GM21786 (cell line): Measurements from ENCODE around the gene CHST9.
"Not testable (repeated sequence)": the region's sequence is repeated elsewhere in the genome, so short reads cannot be mapped to it uniquely, and the experiment has no call there.

ENCODE experiments used
- ATAC-seq: cut with Tn5 transposase; IDR thresholded peaks from one replicate; pipeline ENCODE4 v1.9.1; 2021; ENCODE audit not compliant: unreplicated experiment

Gene CHST9, protein sequence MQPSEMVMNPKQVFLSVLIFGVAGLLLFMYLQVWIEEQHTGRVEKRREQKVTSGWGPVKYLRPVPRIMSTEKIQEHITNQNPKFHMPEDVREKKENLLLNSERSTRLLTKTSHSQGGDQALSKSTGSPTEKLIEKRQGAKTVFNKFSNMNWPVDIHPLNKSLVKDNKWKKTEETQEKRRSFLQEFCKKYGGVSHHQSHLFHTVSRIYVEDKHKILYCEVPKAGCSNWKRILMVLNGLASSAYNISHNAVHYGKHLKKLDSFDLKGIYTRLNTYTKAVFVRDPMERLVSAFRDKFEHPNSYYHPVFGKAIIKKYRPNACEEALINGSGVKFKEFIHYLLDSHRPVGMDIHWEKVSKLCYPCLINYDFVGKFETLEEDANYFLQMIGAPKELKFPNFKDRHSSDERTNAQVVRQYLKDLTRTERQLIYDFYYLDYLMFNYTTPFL

DNA sequence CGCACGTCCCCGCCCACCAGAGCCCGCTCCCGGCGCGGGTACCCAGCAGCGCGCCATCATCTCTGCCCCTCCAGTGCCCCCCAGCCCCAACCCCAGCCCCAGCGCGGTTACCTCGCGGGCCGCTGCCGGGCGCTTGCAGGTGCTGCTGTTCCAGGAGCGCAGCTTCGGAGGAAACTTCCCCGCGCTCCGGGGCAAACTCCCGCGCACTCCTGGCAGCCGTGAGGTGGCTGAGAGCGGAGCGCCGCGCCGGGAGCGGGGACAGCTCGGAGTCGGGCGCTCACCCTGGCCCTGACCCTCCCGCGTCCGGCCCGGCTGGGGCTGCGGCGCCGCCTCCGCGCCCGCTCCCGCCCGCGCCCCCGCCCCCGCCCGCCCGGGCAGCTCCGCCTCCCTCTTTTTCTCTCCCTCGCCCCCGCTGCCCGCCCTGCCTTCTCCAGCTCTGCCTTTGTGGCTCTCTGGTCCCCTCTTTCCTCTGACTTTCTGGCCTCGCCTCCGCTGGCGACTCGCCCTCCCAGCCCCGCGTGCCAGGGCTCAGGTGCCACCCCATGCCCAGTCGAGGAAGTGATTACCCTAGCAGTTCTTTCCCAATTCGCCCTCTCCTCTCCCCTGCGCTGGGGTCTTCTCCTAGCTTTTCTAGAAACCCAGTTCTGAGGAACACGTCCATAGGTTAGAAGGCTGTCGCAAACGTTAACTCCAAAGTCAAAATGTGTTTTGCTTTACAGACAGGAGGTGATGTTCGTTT is at the start of gene CHST9:
Gene CHST9, minus strand, starts transcription at position 284 of the 739 bp plus-strand sequence. CDS start 42,499 bp downstream, outside the sequence.
- ATAC-seq = no peak

DNA sequence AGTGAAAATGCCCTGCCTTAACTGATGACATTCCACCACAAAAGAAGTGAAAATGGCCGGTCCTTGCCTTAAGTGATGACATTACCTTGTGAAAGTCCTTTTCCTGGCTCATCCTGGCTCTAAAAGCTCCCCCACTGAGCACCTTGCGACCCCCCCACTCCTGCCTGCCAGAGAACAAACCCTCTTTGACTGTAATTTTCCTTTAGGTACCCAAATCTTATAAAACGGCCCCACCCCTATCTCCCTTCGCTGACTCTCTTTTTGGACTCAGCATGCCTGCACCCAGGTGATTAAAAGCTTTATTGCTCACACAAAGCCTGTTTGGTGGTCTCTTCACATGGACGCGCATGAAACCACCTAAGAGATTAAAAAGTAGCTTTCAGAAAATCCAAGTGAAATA is 47.2 kb upstream of the CHST9 start:
- ATAC-seq = not testable (repeated sequence)

DNA sequence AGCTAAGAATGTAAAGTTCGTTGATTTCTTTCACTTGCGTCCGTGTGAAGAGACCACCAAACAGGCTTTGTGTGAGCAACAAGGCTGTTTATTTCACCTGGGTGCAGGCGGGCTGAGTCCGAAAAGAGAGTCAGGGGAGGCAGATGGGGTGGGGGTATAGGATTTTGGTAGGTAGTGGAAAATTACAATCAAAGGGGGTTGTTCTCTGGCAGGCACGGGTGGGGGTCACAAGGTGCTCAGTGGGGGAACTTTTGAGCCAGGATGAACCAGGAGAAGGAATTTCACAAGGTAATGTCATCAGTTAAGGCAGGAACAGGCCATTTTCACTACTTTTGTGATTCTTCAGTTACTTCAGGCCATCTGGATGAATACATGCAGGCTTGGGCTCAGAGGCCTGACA is 46.6 kb upstream of the CHST9 start:
- not testable (repeated sequence) for ATAC-seq

DNA sequence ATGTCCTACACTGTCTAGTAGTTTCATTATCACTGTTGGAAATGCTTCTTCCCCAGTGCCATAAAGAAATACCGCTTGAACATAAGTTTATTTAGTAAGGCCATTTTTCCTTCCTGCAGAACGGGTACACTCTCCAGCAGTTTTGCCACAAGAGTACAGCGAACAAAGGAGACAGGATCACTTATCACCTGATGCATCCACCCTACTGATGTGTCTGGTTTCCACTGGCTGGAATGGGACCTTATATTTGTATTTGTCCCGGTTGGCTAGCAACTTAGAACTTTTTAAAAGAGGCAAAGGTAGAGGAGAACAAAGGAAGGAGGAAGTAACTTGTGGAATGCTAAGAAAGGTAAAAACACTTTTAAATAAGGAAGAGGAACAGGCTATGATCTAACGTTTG is 46.1 kb upstream of the CHST9 start:
- ATAC-seq = not testable (repeated sequence)

DNA sequence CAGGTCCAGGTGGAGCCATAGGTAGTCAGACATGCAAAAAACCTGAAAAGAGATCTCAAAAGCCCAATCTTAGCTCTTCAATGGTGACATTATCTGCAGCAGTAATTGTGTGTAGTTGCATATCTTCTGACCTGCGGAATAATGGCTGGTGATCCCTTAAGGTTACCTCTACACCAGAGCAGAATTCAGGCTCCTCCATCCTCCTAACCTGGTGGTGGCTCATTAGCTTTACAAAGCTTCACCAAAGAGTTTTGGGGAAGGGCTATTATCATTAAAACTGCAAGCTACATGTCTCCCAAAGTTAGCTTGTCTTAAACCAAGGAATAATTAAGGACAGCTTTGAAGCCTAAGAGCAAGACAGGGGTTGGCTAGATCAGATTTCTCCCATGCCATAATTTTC is 42.6 kb upstream of the CHST9 start:
- no peak for ATAC-seq

DNA sequence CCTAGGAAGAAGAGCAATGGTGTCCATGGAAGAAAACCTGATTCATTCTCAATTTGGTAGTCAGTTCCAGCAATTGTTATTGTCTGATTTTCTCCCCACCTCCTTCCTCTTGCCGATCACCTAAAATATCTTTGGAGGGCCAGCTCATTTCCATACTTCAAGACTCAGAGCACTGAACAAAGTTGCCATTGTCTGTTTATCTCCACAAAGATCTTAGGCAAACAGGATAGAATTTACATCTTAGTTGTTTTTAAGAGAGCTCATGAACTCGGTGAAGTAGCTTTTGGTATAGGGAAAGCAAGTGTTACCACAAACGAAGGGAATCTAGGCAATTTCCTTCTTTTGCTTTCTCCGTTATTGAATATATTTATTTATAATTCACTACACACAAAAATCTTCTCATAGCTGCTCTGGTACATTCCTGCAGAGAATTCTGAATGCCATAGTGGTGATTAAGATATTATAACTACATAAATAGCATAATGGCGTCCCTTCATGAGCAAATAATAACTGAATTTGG is 41.5 kb upstream of the CHST9 start:
- ATAC-seq = no peak

DNA sequence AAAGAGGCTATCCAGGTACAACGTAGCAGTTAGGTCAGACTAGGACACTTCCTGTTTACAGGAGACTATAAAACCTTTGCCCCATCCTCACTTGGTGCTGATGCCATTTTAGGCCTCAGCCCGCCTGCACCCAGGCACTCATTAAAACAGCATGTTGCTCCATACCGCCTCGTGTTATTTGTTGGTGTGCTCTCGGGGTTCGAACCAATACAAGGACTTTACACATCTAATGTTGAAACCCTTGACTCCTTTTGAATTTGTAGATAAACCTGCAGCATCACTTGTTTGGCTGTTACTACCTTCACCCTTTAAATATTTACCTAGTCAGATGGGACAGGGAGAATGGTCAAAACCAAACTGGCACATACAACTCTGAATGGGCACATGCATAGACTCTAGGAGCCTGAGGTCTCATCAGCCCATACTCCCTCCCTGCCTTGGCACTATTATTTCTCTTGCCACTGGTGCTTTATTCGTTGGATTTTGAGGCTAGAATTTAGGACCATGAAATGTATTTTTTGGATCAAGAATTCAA is 40.9 kb upstream of the CHST9 start:
- no peak for ATAC-seq

DNA sequence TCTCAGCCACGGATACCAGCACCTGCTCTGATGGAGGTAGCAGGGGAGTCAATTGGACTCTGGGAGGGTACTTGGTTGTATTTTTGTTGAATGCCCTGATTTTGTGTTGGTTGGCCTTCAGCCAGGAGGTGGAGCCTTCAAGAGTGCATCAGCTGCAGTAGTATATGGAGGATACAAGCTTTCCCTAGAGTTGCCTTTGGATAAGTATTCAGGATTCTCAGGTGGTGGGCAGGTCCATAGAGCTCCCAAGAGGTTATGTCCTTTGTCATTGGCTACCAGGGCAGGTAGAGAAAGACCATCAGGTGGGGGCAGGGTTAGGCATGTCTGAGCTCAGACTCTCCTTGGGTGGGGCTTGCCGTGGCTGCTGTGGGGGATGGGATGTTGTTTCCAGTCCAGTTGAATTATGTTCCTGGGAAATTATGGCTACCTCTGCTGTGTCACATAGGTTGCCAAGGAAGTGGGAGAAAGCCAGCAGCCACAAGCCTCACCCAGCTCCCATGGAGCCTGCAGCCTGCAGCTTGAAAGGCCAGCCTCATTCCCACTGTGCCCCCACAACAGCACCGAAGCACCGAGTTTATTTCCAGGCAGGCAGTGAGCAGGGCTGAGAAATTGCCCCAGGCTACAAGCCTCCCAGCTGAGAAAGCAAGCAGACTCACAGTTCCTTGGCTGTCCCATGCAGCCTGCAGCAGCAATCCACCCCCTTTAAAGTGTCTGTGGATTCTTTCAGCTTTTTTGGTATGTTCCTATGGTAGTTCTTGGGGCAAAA is 38.6 kb upstream of the CHST9 start:
- no peak for ATAC-seq

DNA sequence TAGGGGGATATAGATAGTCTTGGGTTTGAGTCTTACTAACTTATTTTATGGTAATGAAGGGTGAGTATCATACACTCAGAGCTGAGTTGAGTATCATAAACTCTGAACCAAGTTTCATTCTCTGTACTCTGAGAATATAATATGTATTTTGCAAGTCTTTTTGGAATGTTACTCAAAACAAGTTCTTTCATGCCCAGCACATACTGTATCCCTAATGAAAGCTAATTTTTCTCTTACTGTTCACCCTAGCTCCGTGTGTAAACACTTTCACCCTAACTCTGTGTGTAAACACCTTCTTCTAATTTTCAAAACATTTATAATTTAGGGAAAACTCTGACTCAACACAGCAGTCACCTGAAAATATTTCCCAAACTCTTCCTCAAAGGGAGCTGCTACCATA is 29.7 kb upstream of the CHST9 start:
- no peak for ATAC-seq

DNA sequence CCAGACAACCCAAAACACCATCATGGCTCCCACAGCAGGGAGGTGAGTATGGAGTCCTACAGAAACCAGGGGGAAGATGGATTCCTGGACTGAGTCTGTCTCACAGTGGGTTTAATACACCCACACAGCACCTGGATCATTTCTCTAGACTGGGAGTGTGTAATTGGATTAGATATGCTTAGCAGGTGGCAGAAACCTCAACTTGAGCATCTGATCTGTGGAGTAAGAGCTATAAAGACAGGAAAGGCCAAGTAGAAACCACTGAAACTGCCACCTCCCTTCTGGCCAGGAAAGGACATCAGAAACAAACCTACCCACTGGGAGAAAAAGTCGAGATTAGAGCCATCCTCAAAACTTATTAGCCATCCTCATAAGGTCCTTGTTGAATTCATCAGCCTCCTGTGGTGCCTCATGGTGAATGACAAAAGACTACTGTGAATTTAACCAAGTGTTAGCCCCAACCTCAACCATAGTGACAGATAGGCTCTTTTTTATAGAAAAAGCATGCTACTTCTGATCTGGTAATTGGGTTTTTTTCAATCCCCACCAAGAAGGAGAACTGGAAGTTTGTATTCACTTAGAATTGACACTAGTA is 28.1 kb upstream of the CHST9 start:
- ATAC-seq = no peak

DNA sequence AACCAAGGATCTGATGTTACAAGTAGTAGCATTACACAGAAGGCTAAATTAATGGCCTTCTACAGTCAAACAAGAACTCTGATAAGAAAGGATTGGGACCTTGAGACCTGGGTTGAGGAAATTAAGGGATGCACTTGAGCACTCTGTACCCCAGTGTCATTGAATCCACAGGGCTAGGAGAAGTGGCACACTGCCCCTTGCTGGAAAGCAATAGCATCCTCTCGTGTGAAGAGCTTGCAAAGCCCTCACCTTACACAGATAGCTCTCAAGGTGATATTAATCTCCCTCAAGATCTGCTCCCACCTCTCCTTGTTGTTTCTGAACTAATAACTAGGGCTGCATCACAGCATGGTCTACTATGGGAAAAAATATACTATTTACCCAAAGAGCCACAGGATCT is 26.5 kb upstream of the CHST9 start:
- ATAC-seq = no peak

DNA sequence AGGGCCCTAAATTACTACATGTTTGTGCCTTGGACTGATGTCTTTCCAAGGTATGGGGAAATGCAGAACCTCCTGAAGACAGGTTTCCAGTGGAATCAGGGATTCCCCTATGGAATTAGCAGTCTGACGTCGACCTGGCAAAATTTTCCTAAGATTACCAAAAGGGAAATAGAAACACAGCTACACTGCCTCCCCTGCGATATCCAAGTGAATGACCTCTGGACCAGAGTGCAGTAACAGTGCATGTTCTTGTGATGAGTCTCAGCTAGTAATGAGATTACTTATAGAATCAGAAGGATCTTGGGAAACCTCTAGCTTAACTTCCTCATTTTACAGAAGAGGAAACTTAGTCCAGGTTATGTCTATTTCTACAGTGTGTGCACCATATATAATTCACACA is 21.3 kb upstream of the CHST9 start:
- ATAC-seq = no peak

DNA sequence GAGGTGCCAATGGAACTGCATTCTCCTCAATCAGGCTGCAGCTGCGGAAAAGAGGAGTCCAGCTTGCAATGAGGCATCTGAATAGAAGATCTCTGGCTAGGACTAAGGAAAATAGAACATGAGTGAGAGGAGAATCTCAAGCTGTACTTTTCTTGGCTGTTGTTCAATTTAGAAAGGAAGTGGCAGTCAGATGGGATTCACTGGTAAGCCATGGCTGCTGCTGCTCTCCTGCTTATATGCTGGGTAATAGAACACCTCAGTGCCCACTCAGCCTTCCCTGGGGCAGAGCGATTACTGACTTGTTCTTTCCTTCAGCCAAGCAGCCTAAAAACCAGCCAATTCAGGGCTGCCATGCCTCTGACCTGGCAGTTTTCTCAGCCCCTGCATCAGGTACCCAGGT is 17.6 kb upstream of the CHST9 start:
- ATAC-seq = no peak

DNA sequence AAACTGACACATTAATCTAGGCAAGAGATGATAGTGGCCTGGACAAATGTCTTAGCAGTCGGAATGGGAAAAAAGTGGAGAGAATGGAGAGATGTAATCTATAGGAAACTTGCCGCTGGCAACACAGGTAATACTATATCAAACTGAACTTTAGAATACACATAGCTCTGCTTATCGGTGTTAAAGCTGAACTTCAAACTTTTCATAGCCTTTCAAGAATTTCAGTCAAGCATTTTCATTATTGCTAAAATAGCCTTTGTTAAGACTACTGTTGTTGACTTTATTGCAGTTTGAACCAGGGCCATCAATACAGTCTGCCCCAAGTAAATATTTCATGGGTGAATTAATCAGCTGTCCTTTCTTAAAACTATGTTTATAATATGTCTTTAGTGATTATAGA is 12.9 kb upstream of the CHST9 start:
- ATAC-seq = no peak

DNA sequence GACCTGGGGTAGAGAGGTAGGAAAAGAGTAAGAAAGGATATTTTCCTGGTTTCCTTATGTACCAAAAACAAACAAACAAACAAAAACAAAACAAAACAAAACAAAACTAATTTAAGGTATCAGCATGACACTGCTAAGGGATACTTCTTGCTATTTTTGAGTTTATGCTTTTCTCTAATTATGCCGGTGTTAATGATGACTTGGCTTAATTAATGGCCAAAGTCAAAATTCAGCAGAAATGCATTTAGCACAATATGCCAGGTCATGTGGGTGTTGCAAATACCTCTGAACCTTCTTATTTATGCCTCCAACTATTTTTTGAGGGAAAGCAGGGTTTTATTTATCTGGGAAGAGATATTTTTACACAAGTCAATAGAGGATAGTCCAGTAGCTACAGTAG is 3.2 kb upstream of the CHST9 start:
- no peak for ATAC-seq

DNA sequence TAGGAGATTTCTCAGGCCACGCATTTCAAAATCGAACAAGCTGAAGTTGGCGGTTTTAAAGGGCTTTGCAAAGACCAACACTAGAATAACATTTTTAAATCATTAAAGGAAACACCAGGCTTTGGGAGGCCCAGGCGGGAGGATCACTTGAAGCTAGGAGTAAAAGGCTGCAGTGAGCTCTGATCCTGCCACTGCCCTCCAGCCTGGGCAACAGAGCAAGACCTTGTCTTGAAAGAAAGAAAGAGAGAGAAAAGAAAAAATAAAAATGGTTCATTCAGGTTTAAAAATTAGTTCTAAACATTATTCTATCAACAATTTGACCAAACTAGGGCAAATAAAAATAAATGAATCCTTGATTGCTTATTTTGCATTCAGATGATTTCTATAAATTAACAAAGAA is 789 bp upstream of the CHST9 start:
- no peak for ATAC-seq

DNA sequence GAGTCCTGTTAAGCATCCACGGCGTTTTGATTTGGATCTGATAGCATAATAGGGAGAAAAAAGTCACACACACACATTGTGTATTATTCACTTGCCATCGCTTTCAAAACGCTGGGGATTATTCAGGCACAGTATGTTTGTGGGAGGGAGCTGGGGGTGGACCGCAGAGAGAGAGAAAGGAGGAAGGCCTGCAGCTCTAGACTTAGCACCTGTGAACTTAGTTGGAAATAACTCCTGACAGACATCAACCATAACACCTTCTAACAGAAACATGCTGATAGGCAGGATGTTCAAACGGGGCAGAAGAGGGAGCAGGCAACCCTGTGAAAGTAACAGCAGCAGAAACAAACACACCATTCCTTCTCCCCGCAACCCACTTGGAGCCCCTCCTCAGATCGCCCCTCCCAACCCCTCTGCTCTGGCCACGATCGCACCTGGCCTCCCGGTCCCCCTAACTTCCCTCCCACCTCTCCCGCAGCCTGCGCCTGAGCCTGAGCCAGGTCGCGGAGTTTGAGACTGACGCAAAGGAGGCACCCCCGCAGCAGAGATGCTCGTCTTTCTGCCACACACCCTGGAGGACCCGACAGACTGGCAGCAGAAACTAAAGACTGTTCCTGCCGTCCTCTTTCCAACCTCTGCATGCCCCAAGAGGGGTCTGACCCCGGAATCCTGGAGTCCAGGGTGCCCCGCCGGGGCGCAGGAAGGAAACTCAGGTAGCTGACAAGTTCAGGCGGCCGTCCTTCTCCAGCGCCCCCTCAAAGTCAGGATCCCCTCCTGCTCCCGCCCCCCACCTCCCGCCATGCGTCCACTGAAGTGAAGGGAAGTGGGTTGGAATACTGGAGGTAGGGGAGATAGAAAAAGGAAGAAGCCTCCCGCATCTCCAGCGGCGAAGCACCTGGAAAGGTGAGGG is 738 bp downstream of the CHST9 start:
- ATAC-seq = no peak

DNA sequence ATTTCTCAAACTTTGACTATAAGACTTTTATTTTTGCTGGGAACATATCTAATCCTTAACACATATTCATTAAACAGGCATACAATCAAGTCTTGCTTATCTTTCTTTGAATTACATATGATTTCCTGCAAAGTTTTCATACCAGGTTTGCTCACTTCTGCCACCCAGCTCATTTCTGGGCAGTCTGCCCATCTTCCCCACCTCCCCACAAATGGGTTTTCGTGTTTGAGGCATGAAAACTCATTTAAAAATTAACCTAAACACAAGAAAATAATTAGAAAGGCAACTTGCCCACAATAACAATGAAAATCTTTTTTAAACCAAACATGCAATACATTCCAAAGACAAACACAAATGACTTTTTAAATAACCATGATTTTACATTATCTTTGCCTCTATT is 3.4 kb downstream of the CHST9 start:
- no peak for ATAC-seq

DNA sequence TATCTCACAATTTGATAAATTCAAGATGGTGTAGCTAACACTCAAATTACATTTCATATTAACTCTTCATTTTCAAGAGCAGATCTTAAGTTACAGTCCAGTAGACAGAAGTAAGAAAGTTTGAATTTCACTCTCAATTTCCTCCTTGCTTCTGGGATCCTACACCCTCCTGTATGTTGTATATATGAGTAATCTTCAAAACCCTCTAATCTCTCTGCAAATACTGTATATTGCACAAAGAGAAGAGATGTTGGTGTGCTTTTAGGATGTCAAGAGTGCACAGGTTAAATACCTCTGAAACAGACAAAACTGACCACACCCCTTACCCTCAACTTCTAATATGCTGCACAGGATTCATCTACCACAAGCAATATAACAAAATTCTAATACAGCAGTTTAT is 6.7 kb downstream of the CHST9 start:
- no peak for ATAC-seq

DNA sequence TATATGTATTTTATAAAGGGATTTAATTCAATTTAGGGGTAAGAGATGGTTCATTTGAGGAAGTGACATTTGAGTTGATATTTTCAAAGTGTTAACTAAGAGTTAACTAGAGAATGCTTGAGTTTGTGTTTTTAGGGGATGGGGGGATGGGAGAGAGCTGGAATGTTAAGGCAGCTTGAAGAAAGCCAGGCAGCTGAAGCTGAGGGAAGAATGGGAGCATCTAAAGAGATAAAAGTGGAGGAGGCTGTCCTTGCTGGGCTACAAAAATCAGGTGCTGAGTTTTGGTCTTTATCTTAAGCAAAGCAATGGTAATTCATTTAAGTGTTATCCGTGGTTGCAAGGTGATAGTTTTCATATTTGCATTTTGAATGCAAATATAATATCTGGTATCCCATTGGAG is 9.2 kb downstream of the CHST9 start:
- ATAC-seq = no peak
